PC-9 (cell line): Measurements from ENCODE around the gene METTL3. TPM values are rescaled to one million over a fixed set of nuclear protein-coding genes. Genes with fewer than 3 reads are reported as not detected.

Experiments
- BruUV-seq: library from RNA; stranded (reverse); fragments of 400-500 nt; replicated peaks from 2 replicates; lab custom pipeline; 2021; lab: Mats Ljungman, UMichigan
- CTCF ChIA-PET: fragments of 300-600 bp; sonication (Branson Sonifier 250); formaldehyde crosslinking; loops from one replicate; lab custom pipeline; 2022; ENCODE audit warnings: antibody characterized with exemption; lab: Charles Lee
- POLR2A ChIA-PET: fragments of 300-600 bp; sonication (Branson Sonifier 250); formaldehyde crosslinking; loops from one replicate; lab custom pipeline; 2022; ENCODE audit warnings: antibody characterized with exemption; ENCODE audit not compliant: unreplicated experiment; lab: Charles Lee
- DNase-seq, 2 experiments: peaks; one replicate each; pipeline versions ENCODE4 v3.0.0 to v3.0.0-alpha.2; 2015 to 2022; ENCODE audit warnings: mixed read lengths in 1 of 2
- H2AFZ ChIP-seq: fragments of 200-600 bp; sonication (generic); 2 replicates; pipeline ENCODE4 v1.8.1; 2017; ENCODE audit warnings: antibody characterized with exemption
- H3F3A ChIP-seq: fragments of 200-600 bp; sonication (generic); 2 replicates; pipeline ENCODE4 v1.8.1; 2017; ENCODE audit warnings: antibody characterized with exemption, mild to moderate bottlenecking, low read depth; ENCODE audit not compliant: insufficient read depth
- H3K27ac ChIP-seq: fragments of 200-600 bp; sonication (generic); 2 replicates; pipeline ENCODE4 v1.6.1; 2016; ENCODE audit warnings: mixed run types
- H3K27me3 ChIP-seq: fragments of 200-600 bp; sonication (generic); 2 replicates; pipeline ENCODE4 v1.6.1; 2016; ENCODE audit warnings: low read depth, mixed run types; ENCODE audit not compliant: insufficient read depth
- H3K36me3 ChIP-seq: fragments of 200-600 bp; sonication (generic); 2 replicates; pipeline ENCODE4 v1.6.1; 2016; ENCODE audit warnings: low read depth, mixed run types
- H3K4me1 ChIP-seq: fragments of 200-600 bp; sonication (generic); replicated peaks from 2 replicates; pipeline ENCODE4 v1.6.1; 2016; ENCODE audit warnings: mixed run types; ENCODE audit not compliant: insufficient read depth
- H3K4me2 ChIP-seq: fragments of 200-600 bp; sonication (generic); 2 replicates; pipeline ENCODE4 v1.6.1; 2017; ENCODE audit warnings: mixed run types
- H3K4me3 ChIP-seq: fragments of 200-600 bp; sonication (generic); 2 replicates; pipeline ENCODE4 v1.6.1; 2016; ENCODE audit warnings: mixed run types
- H3K79me2 ChIP-seq: fragments of 200-600 bp; sonication (generic); 2 replicates; pipeline ENCODE4 v1.6.1; 2017; ENCODE audit warnings: low read depth, mixed run types
- H3K9me2 ChIP-seq: fragments of 200-600 bp; sonication (generic); 2 replicates; pipeline ENCODE4 v1.8.1; 2017; ENCODE audit warnings: mild to moderate bottlenecking; ENCODE audit not compliant: insufficient read depth
- H3K9me3 ChIP-seq: fragments of 200-600 bp; sonication (generic); 2 replicates; pipeline ENCODE4 v1.8.1; 2016; ENCODE audit warnings: low read depth; ENCODE audit not compliant: insufficient read depth
- H4K20me1 ChIP-seq: fragments of 200-600 bp; sonication (generic); 2 replicates; pipeline ENCODE4 v1.8.1; 2017; ENCODE audit not compliant: insufficient read depth
- EZH2 ChIP-seq: fragments of 200-600 bp; sonication (generic); IDR thresholded peaks from 2 replicates; pipeline ENCODE4 v1.8.0; 2017; ENCODE audit warnings: antibody characterized with exemption, low read depth
- intact Hi-C: fragments of 100-400 bp; cut with micrococcal nuclease; formaldehyde crosslinking; loops from one replicate; pipeline ENCODE4 v1.10.0; 2022; ENCODE audit not compliant: unreplicated experiment
- total RNA-seq: library from RNA; stranded (reverse); gene quantifications from 2 replicates; pipeline ENCODE4 v1.2.3, GENCODE V29; 2021
- TF ChIP-seq, protein P1 (sequence below): fragments of 200-600 bp; sonication (generic); conservative IDR thresholded peaks from 2 replicates; pipeline ENCODE4 v1.6.1; 2017; ENCODE audit warnings: mixed run types, antibody characterized with exemption, mild to moderate bottlenecking, moderate library complexity

The METTL3 gene
- total RNA-seq, 1 experiment from 2014 or later: 27.9 TPM

DNA sequence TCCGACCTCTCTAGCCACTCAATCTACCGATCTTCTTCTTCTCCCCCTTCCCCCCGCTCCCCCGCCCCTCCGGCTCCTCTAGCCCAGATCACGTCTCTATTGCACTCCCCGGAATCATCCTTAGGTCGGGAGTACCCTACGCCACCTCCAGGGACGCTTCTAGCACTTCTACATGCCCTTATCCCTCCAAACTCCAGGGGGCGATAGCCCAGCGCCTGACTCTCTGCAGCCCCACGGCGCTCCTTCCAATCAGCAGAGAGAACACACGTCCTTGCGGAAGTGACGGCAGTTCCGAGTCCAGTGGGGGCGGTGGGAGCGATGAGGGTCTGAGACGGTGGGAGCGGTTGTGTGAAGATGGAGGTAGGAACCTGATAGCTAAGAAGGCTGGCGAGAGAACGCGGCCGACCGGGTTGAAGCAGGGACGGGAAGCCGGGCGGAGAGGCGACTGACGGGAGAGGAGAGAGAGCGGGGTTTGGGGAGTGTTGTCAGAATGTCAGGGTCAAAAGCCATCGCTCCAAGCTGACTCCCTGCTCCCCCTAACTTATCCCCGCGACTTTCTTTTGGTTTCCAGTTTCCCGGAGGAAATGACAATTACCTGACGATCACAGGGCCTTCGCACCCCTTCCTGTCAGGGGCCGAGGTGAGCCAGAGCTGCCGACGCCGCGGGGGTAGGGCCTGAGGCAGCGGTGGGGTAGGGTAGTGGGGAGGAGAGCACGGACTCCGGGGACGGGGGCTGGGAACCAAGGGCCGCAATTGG lies 34.0 kb downstream of the METTL3 start, which contains the start of the genes RAB2B and TOX4:
Gene RAB2B, minus strand, starts transcription at position 35 of the 757 bp plus-strand sequence. CDS start 87 bp downstream, outside the sequence.
Gene TOX4, plus strand, starts transcription at position 271 of the 757 bp plus-strand sequence. Its CDS starts 84 bp downstream, at position 355.
- peak within 1 kb of the TSS; percentile 87 for H2AFZ ChIP-seq

DNA sequence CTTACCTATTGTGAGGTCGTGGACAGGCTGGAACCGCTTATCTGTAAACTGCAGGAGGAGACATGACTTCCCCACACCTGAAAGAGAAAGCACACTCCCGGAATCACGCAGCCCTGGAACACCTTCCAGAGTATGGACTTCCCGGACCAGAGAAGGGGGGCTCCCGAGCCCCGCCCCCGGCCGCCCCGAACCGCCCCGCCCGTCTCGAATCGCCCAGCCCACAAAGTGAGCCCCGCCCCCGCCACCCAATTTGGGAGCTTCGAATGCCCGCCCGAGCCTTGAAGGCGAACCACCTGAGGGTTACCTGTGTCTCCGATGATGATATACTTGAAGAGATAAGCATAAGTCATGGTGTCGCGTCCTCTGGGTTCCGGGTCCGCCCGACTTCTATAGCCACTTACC lies 34.6 kb downstream of the METTL3 start:
- peaks cover 21% of the 10 kb centered on the region for H3K79me2 ChIP-seq
- H3K9me3 ChIP-seq: no peaks in the 10 kb centered on the region
- TF ChIP-seq, protein P1, sequence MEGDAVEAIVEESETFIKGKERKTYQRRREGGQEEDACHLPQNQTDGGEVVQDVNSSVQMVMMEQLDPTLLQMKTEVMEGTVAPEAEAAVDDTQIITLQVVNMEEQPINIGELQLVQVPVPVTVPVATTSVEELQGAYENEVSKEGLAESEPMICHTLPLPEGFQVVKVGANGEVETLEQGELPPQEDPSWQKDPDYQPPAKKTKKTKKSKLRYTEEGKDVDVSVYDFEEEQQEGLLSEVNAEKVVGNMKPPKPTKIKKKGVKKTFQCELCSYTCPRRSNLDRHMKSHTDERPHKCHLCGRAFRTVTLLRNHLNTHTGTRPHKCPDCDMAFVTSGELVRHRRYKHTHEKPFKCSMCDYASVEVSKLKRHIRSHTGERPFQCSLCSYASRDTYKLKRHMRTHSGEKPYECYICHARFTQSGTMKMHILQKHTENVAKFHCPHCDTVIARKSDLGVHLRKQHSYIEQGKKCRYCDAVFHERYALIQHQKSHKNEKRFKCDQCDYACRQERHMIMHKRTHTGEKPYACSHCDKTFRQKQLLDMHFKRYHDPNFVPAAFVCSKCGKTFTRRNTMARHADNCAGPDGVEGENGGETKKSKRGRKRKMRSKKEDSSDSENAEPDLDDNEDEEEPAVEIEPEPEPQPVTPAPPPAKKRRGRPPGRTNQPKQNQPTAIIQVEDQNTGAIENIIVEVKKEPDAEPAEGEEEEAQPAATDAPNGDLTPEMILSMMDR: no peak
- TF ChIP-seq EZH2: no peak
- peak overlapping the region; percentile 76 for H2AFZ ChIP-seq
- H3K4me2 ChIP-seq: peak overlapping the region; percentile 76
- CTCF ChIA-PET: interaction anchor here (0.5 to 1.2 kb wide), 4 partner anchors 22 to 147 kb away, joined by 3 read pairs; partner anchors contain the start of gene SALL2
- H3K9me2 ChIP-seq: no peaks in the 10 kb centered on the region
- H3K4me1 ChIP-seq: peaks cover 16% of the 10 kb centered on the region
- peak overlapping the region; percentile 80 for H3K27ac ChIP-seq
- no TSS peak for BruUV-seq
- intact Hi-C loops: loop anchor here (1.0 to 2.0 kb wide), 3 partner anchors 20 to 40 kb away; partner anchors contain the start of genes CHD8 and METTL3
- H3F3A ChIP-seq: no peaks in the 10 kb centered on the region
- H4K20me1 ChIP-seq: no peaks in the 10 kb centered on the region
- POLR2A ChIA-PET: interaction anchor here (0.5 to 0.6 kb wide), 3 partner anchors 22 to 795 kb away, joined by 4 to 10 read pairs (median 8); no protein-coding TSS in a partner anchor
- peak overlapping the region; percentile 92 for H3K4me3 ChIP-seq
- peak in 1 of 2 experiments; percentile 76 for DNase-seq
- no peaks in the 10 kb centered on the region for H3K36me3 ChIP-seq
- H3K27me3 ChIP-seq: no peaks in the 10 kb centered on the region

More for the DNA sequence above, 34.0 kb downstream of the METTL3 start, which contains the start of the genes RAB2B and TOX4:
- H3F3A ChIP-seq: no peaks in the 10 kb centered on the region
- no peaks in the 10 kb centered on the region for H3K36me3 ChIP-seq
- peaks cover 16% of the 10 kb centered on the region for H3K4me1 ChIP-seq
- CTCF ChIA-PET: interaction anchor here (0.5 to 1.2 kb wide), 4 partner anchors 21 to 148 kb away, joined by 3 read pairs; partner anchors contain the start of gene SALL2
- H3K27ac ChIP-seq: peak within 1 kb of the TSS; percentile 80
- H3K9me2 ChIP-seq: no peaks in the 10 kb centered on the region
- peak within 1 kb of the TSS; percentile 92 for H3K4me3 ChIP-seq
- no peak for TF ChIP-seq EZH2
- TF ChIP-seq, protein P1: peak; percentile 77
- H3K4me2 ChIP-seq: peak within 1 kb of the TSS; percentile 88
- no TSS peak for BruUV-seq
- H3K79me2 ChIP-seq: peaks cover 21% of the 10 kb centered on the region
- DNase-seq: peak; percentile 91 to 92
- H4K20me1 ChIP-seq: no peaks in the 10 kb centered on the region
- no peaks in the 10 kb centered on the region for H3K9me3 ChIP-seq
- intact Hi-C loops: loop anchor here (1.0 to 2.0 kb wide), 3 partner anchors 21 to 40 kb away; partner anchors contain the start of genes CHD8 and METTL3
- H3K27me3 ChIP-seq: no peaks in the 10 kb centered on the region
- POLR2A ChIA-PET: interaction anchor here (0.5 to 0.6 kb wide), 3 partner anchors 22 to 796 kb away, joined by 4 to 10 read pairs (median 8); no protein-coding TSS in a partner anchor

DNA sequence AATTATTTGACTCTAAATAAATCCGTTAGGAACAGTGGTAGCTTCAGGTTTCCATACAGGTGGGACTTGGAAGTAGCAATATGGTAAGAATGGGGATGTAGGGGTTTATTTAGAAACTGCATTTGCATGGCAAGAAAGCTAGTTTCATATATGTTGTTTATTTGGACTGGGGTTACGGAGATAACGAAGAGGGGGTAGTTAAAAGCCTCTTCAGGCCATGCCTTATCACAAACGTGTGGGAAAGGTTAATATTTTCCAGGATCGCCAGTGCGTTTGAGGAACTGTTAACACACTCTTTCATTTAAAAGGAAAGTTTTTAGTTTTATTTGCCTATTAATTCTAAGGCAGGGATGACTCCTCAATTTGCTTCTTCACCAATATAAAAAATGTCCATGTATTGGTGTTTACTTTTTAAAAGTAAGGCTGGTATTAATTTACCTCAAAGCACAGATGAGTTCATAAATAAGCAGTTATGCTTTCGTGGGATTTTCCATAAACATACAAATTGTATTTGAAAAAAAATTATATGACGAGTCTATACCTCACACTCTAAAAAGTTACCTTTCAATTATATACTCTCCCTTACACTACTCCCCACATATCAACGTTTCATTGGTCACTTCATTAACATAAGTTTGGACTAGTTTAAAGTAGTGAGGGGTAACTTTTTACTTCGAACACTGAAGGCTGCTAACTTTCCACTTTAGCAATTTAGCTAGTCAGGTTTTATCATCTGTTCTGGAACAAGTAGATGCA lies 35.2 kb downstream of the METTL3 start:
- no peaks in the 10 kb centered on the region for H3F3A ChIP-seq
- POLR2A ChIA-PET: no interaction called here
- H3K36me3 ChIP-seq: no peaks in the 10 kb centered on the region
- no peaks in the 10 kb centered on the region for H4K20me1 ChIP-seq
- peaks cover 16% of the 10 kb centered on the region for H3K4me1 ChIP-seq
- DNase-seq: no peak
- peak overlapping the region; percentile 92 for H3K4me3 ChIP-seq
- CTCF ChIA-PET: interaction anchor here (0.6 to 1.2 kb wide), 2 partner anchors 22 to 147 kb away, joined by 3 read pairs; no protein-coding TSS in a partner anchor
- BruUV-seq: TSS peak; percentile 65
- H3K4me2 ChIP-seq: peak overlapping the region; percentile 76
- H3K27ac ChIP-seq: peak overlapping the region; percentile 80
- H3K9me2 ChIP-seq: no peaks in the 10 kb centered on the region
- H3K27me3 ChIP-seq: no peaks in the 10 kb centered on the region
- no peaks in the 10 kb centered on the region for H3K9me3 ChIP-seq
- peaks cover 21% of the 10 kb centered on the region for H3K79me2 ChIP-seq
- TF ChIP-seq EZH2: no peak
- TF ChIP-seq, protein P1: no peak
- intact Hi-C loops: loop anchor here (1.0 to 2.0 kb wide), 3 partner anchors 20 to 39 kb away; partner anchors contain the start of genes CHD8 and METTL3
- H2AFZ ChIP-seq: peak overlapping the region; percentile 76
